ENCODE data around the gene KCNK4.
A peak's percentile ranks its signal among the peaks of the same experiment; 100 is the strongest.

Gene KCNK4

GRCh38 chr11:64338716-64339115 lies 47.6 kb downstream of the KCNK4 start:
- no peak overlapping the region for H3K4me3 ChIP-seq (replicated peaks; ENCODE audit: insufficient read depth, low read length)
- peak overlapping the region; percentile 88 for H3K27ac ChIP-seq (replicated peaks)
- TF ChIP-seq, protein P1, sequence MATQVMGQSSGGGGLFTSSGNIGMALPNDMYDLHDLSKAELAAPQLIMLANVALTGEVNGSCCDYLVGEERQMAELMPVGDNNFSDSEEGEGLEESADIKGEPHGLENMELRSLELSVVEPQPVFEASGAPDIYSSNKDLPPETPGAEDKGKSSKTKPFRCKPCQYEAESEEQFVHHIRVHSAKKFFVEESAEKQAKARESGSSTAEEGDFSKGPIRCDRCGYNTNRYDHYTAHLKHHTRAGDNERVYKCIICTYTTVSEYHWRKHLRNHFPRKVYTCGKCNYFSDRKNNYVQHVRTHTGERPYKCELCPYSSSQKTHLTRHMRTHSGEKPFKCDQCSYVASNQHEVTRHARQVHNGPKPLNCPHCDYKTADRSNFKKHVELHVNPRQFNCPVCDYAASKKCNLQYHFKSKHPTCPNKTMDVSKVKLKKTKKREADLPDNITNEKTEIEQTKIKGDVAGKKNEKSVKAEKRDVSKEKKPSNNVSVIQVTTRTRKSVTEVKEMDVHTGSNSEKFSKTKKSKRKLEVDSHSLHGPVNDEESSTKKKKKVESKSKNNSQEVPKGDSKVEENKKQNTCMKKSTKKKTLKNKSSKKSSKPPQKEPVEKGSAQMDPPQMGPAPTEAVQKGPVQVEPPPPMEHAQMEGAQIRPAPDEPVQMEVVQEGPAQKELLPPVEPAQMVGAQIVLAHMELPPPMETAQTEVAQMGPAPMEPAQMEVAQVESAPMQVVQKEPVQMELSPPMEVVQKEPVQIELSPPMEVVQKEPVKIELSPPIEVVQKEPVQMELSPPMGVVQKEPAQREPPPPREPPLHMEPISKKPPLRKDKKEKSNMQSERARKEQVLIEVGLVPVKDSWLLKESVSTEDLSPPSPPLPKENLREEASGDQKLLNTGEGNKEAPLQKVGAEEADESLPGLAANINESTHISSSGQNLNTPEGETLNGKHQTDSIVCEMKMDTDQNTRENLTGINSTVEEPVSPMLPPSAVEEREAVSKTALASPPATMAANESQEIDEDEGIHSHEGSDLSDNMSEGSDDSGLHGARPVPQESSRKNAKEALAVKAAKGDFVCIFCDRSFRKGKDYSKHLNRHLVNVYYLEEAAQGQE (IDR thresholded peaks at IDR 0.05; ENCODE audit: insufficient replicate concordance, low read depth), result no peak
- TF ChIP-seq SPI1 (IDR thresholded peaks at IDR 0.05; ENCODE audit: borderline replicate concordance, low read depth) (no peak), POLR2AphosphoS5 (IDR thresholded peaks at IDR 0.05; ENCODE audit: low read depth) (no peak), GABPA (IDR thresholded peaks at IDR 0.05; ENCODE audit: low read depth) (no peak)
- TF ChIP-seq, protein P2, sequence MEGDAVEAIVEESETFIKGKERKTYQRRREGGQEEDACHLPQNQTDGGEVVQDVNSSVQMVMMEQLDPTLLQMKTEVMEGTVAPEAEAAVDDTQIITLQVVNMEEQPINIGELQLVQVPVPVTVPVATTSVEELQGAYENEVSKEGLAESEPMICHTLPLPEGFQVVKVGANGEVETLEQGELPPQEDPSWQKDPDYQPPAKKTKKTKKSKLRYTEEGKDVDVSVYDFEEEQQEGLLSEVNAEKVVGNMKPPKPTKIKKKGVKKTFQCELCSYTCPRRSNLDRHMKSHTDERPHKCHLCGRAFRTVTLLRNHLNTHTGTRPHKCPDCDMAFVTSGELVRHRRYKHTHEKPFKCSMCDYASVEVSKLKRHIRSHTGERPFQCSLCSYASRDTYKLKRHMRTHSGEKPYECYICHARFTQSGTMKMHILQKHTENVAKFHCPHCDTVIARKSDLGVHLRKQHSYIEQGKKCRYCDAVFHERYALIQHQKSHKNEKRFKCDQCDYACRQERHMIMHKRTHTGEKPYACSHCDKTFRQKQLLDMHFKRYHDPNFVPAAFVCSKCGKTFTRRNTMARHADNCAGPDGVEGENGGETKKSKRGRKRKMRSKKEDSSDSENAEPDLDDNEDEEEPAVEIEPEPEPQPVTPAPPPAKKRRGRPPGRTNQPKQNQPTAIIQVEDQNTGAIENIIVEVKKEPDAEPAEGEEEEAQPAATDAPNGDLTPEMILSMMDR (IDR thresholded peaks at IDR 0.05; ENCODE audit: insufficient read depth, low read length), result no peak
- no peak for DNase-seq (ENCODE audit: low read depth in 1 of 2, low spot score in 1 of 2)
- no peaks in the 10 kb centered on the region for H3K27me3 ChIP-seq (ENCODE audit: insufficient read depth, poor library complexity, severe bottlenecking)

GRCh38 chr11:64339286-64339685 lies 48.2 kb downstream of the KCNK4 start:
- H3K4me3 ChIP-seq (replicated peaks; ENCODE audit: insufficient read depth, low read length), result no peak overlapping the region
- peak in 1 of 2 experiments; percentile 45 for DNase-seq (ENCODE audit: low read depth in 1 of 2, low spot score in 1 of 2)
- no peaks in the 10 kb centered on the region for H3K27me3 ChIP-seq (ENCODE audit: insufficient read depth, poor library complexity, severe bottlenecking)
- H3K27ac ChIP-seq (replicated peaks), result peak overlapping the region; percentile 88
- TF ChIP-seq, protein P1 (IDR thresholded peaks at IDR 0.05; ENCODE audit: insufficient replicate concordance, low read depth), result no peak
- no peak for TF ChIP-seq SPI1 (IDR thresholded peaks at IDR 0.05; ENCODE audit: borderline replicate concordance, low read depth)
- TF ChIP-seq, protein P2 (IDR thresholded peaks at IDR 0.05; ENCODE audit: insufficient read depth, low read length), result no peak
- no peak for TF ChIP-seq GABPA (IDR thresholded peaks at IDR 0.05; ENCODE audit: low read depth)
- no peak for TF ChIP-seq POLR2AphosphoS5 (IDR thresholded peaks at IDR 0.05; ENCODE audit: low read depth)

GRCh38 chr11:64339754-64340408 lies 48.8 kb downstream of the KCNK4 start, which contains the start of gene CCDC88B:
TSS of gene CCDC88B (plus strand) at chr11:64340204. CDS start at chr11:64340267, 63 bp downstream.
- H3K27me3 ChIP-seq (ENCODE audit: insufficient read depth, poor library complexity, severe bottlenecking), result no peaks in the 10 kb centered on the region
- TF ChIP-seq, protein P1 (IDR thresholded peaks at IDR 0.05; ENCODE audit: insufficient replicate concordance, low read depth), result no peak
- TF ChIP-seq, protein P2 (IDR thresholded peaks at IDR 0.05; ENCODE audit: insufficient read depth, low read length), result no peak
- TF ChIP-seq POLR2AphosphoS5 (IDR thresholded peaks at IDR 0.05; ENCODE audit: low read depth) (peak; percentile 84), SPI1 (IDR thresholded peaks at IDR 0.05; ENCODE audit: borderline replicate concordance, low read depth) (peak; percentile 96), GABPA (IDR thresholded peaks at IDR 0.05; ENCODE audit: low read depth) (peak; percentile 89)
- peak within 1 kb of the TSS; percentile 47 for H3K4me3 ChIP-seq (replicated peaks; ENCODE audit: insufficient read depth, low read length)
- DNase-seq (ENCODE audit: low read depth in 1 of 2, low spot score in 1 of 2), result peak; percentile 88 to 96
- H3K27ac ChIP-seq (replicated peaks), result peak within 1 kb of the TSS; percentile 88

All from HL-60 (cell line).